ENCODE results near the gene PLCD1. TPM values are rescaled to one million over a fixed set of nuclear protein-coding genes. Genes with fewer than 3 reads are reported as not detected.

PLCD1 gene
- total and polyA plus RNA-seq, 2 of the 13 experiments (the other 11 are each of a cell fraction or from before 2014, with no cell fraction given), result 10.1 to 12.4 TPM

DNA sequence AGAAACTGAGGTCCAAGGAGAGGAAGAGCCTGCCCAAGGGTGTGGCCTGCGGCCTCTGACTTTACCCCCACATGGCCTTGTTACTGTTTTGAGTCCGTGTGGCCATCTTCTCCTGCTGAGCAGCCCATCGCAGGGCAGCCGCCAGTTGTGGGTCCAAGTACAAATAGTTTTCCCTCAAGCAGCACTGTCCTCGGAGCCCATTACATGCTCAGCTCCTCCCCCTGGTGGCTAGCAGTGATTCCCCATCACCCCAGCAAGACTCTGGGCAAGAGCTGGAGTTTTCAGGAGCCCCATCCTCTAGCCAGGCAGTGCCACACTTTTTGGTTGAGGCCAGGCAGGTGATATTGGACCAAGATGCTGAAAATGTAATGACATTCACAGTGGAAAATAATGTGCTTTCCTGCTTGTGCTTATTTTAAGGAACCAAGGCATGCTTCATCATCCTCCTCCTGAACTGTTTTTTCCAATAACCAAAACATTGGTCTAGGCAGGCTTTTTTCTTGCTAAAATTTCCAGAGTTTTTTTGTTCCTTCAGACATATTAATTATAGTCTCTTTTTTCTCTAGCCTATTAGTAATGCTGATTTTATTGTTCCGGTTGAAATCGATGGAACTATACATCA is 62.1 kb downstream of the PLCD1 start (continued):
- TF ChIP-seq RXRB (CRISPR knock-in tag; IDR thresholded peaks at IDR 0.05; ENCODE audit: borderline replicate concordance) (0 out of 2 replicates have a peak, but pooled peaks have one; percentile 28), NONO (IDR thresholded peaks at IDR 0.05) (no peak), NONO (CRISPR knock-in tag; conservative IDR thresholded peaks at IDR 0.05) (0 out of 2 replicates have a peak, but pooled peaks have one; percentile 33), MATR3 (CRISPR knock-in tag; IDR thresholded peaks at IDR 0.05) (no peak), ZKSCAN1 (IDR thresholded peaks at IDR 0.05; ENCODE audit: low read length) (no peak), RNF2 (conservative IDR thresholded peaks at IDR 0.05; ENCODE audit: low read depth) (no peak), ZNF343 (CRISPR knock-in tag; IDR thresholded peaks at IDR 0.05) (no peak), HNF1A (IDR thresholded peaks at IDR 0.05; ENCODE audit: low read depth) (no peak), HNF1A (CRISPR knock-in tag; IDR thresholded peaks at IDR 0.05; ENCODE audit: borderline replicate concordance) (0 out of 2 replicates have a peak, but pooled peaks have one; percentile 20), RAD21 (CRISPR knock-in tag; IDR thresholded peaks at IDR 0.05) (peak; percentile 87), MTA3 (CRISPR knock-in tag; IDR thresholded peaks at IDR 0.05) (no peak), ZNF446 (CRISPR knock-in tag; IDR thresholded peaks at IDR 0.05) (no peak), MED1 (CRISPR knock-in tag; IDR thresholded peaks at IDR 0.05) (peak; percentile 34; the same call in 1 of the 2 replicates), POLR2AphosphoS2 (IDR thresholded peaks at IDR 0.05; ENCODE audit: low read depth, low read length) (no peak), ZNF317 (CRISPR knock-in tag; IDR thresholded peaks at IDR 0.05) (no peak), ZSCAN29 (CRISPR knock-in tag; conservative IDR thresholded peaks at IDR 0.05) (0 out of 2 replicates have a peak, but pooled peaks have one; percentile 29), ZNF331 (CRISPR knock-in tag; IDR thresholded peaks at IDR 0.05) (0 out of 2 replicates have a peak, but pooled peaks have one; percentile 18), MEIS1 (CRISPR knock-in tag; IDR thresholded peaks at IDR 0.05; ENCODE audit: borderline replicate concordance) (no peak), ZNF414 (CRISPR knock-in tag; IDR thresholded peaks at IDR 0.05) (0 out of 2 replicates have a peak, but pooled peaks have one; percentile 37), TRAFD1 (CRISPR knock-in tag; IDR thresholded peaks at IDR 0.05; ENCODE audit: borderline replicate concordance) (no peak), NFATC3 (CRISPR knock-in tag; IDR thresholded peaks at IDR 0.05) (no peak), TBX2 (CRISPR knock-in tag; IDR thresholded peaks at IDR 0.05; ENCODE audit: borderline replicate concordance) (no peak), E2F5 (CRISPR knock-in tag; conservative IDR thresholded peaks at IDR 0.05) (no peak), ZNF614 (CRISPR knock-in tag; IDR thresholded peaks at IDR 0.05; ENCODE audit: borderline replicate concordance) (peak; percentile 43; the same call in 1 of the 2 replicates)

Measured in HepG2 (cell line).